Measurements from ENCODE around the gene COL2A1.
A peak's percentile ranks its signal among the peaks of the same experiment; 100 is the strongest.

- peak in 1 of 7 experiments; percentile 20 for TF ChIP-seq CTCF (IDR thresholded peaks at IDR 0.05)
- no peak for TF ChIP-seq POLR2A (IDR thresholded peaks at IDR 0.05)
- TF ChIP-seq EP300 (IDR thresholded peaks at IDR 0.05), result no peak
Observed at GRCh38 chr12:48030173-48030650, 25.9 kb upstream of the COL2A1 start.

Measured in stomach (tissue), 4 donors.